Effector memory CD4-positive, alpha-beta T cell (primary cell): ENCODE measurements around the gene SIX4.

Source experiments
- DNase-seq, 3 donors: peaks; one replicate each; pipeline ENCODE4 v3.0.0-alpha.2; 2020
- H3K27ac ChIP-seq: 2 replicates; pipeline ENCODE4 v1.7.0; 2013; ENCODE audit warnings: mild to moderate bottlenecking, low read length, moderate library complexity; ENCODE audit not compliant: insufficient read depth, poor library complexity, severe bottlenecking
- H3K27me3 ChIP-seq: replicated peaks from 2 replicates; pipeline ENCODE4 v1.7.0; 2013; ENCODE audit warnings: mild to moderate bottlenecking, low read length; ENCODE audit not compliant: insufficient read depth, control insufficient read depth, poor library complexity, severe bottlenecking
- H3K36me3 ChIP-seq: 2 replicates; pipeline ENCODE4 v1.7.0; 2013; ENCODE audit warnings: mild to moderate bottlenecking, low read length, moderate library complexity; ENCODE audit not compliant: control insufficient read depth, insufficient read depth
- H3K4me1 ChIP-seq: 2 replicates; pipeline ENCODE4 v1.7.0; 2013; ENCODE audit warnings: low read length, mild to moderate bottlenecking; ENCODE audit not compliant: control insufficient read depth, insufficient read depth, poor library complexity, severe bottlenecking
- H3K4me3 ChIP-seq: 2 replicates; pipeline ENCODE4 v1.7.0; 2013; ENCODE audit warnings: low read length, low read depth, mild to moderate bottlenecking; ENCODE audit not compliant: insufficient read depth, poor library complexity, severe bottlenecking
- H3K9me3 ChIP-seq: 2 replicates; pipeline ENCODE4 v1.7.0; 2013; ENCODE audit warnings: mild to moderate bottlenecking, low read length, moderate library complexity; ENCODE audit not compliant: control insufficient read depth
- total RNA-seq, 3 donors: gene quantifications; one replicate each; lab custom pipeline; 2026; lab: John Stamatoyannopoulos, UW

SIX4 gene
- total RNA-seq = 0 reads per million in 3 donors

GRCh38 chr14:60723907-60724618, at the start of gene SIX4:
Gene SIX4 (minus strand): TSS chr14:60724351. CDS start chr14:60724074, 277 bp downstream.
- Histone ChIP-seq H3K9me3 (no peaks in the 10 kb centered on the region), H3K27ac (no peak within 1 kb of the TSS), H3K4me3 (peak within 1 kb of the TSS; percentile 75), H3K4me1 (peaks cover 27% of the 10 kb centered on the region), H3K36me3 (no peaks in the 10 kb centered on the region), H3K27me3 (peaks cover 43% of the 10 kb centered on the region)
- no peak for DNase-seq

GRCh38 chr14:60773558-60773957, 49.4 kb upstream of the SIX4 start:
- Histone ChIP-seq H3K4me3 (no peak overlapping the region), H3K4me1 (no peaks in the 10 kb centered on the region), H3K27me3 (no peaks in the 10 kb centered on the region), H3K36me3 (no peaks in the 10 kb centered on the region), H3K9me3 (no peaks in the 10 kb centered on the region), H3K27ac (no peak overlapping the region)
- DNase-seq = no peak

- H3K27ac ChIP-seq = no peak overlapping the region
- H3K4me1 ChIP-seq = no peaks in the 10 kb centered on the region
- no peak overlapping the region for H3K4me3 ChIP-seq
- no peaks in the 10 kb centered on the region for H3K36me3 ChIP-seq
- H3K27me3 ChIP-seq = no peaks in the 10 kb centered on the region
- DNase-seq = no peak
- H3K9me3 ChIP-seq = no peaks in the 10 kb centered on the region
These were observed 47.0 kb upstream of the SIX4 start for GRCh38 chr14:60771117-60771516.

DNA sequence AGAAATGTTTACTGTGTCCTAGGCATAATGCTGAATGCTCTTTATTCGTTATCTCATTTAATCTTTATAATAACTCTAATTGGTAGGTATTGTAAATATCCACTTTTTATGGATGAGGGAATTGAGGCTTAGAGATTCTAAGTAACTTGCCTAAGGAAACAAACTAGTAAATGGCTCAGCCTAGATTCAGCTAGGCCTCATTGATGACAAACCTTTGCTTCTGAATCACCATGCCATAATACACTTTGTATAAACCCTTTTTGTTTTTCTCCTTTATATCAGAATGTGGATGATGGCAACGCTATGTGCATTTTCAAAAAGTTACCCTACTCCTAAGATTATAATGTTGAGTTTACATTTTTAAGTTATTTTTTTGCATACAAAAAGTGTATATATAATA, 44.5 kb upstream of the SIX4 start:
- no peak overlapping the region for H3K4me3 ChIP-seq
- H3K9me3 ChIP-seq = no peaks in the 10 kb centered on the region
- no peaks in the 10 kb centered on the region for H3K36me3 ChIP-seq
- no peak for DNase-seq
- no peaks in the 10 kb centered on the region for H3K27me3 ChIP-seq
- no peaks in the 10 kb centered on the region for H3K4me1 ChIP-seq
- no peak overlapping the region for H3K27ac ChIP-seq

GRCh38 chr14:60760644-60761364, 36.7 kb upstream of the SIX4 start:
- DNase-seq = no peak
- no peaks in the 10 kb centered on the region for H3K27me3 ChIP-seq
- H3K4me3 ChIP-seq = no peak overlapping the region
- no peaks in the 10 kb centered on the region for H3K9me3 ChIP-seq
- no peaks in the 10 kb centered on the region for H3K36me3 ChIP-seq
- peaks cover 3% of the 10 kb centered on the region for H3K4me1 ChIP-seq
- no peak overlapping the region for H3K27ac ChIP-seq

GRCh38 chr14:60760209-60760608, 36.1 kb upstream of the SIX4 start:
- Histone ChIP-seq H3K36me3 (no peaks in the 10 kb centered on the region), H3K27me3 (no peaks in the 10 kb centered on the region), H3K4me1 (peaks cover 3% of the 10 kb centered on the region), H3K4me3 (no peak overlapping the region), H3K27ac (no peak overlapping the region), H3K9me3 (no peaks in the 10 kb centered on the region)
- no peak for DNase-seq

DNA sequence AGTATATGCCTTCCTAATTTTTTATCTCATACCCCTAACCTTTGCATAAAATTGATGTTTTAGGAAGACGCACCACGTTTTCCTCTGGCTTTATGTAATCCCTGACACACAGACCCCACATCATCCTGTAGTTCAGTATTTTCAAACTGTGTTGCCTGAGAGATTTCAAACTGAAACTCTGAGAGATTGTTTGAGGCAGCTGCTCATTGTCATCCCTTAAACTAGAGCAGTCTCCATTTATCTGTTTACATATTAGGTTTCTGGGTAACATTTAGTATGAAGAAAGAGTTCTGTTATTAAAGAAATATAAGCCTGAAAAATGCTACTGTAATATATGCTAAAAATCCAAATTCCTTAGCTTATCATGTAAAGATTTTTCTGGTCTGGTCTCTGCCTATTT, 34.7 kb upstream of the SIX4 start:
- H3K9me3 ChIP-seq = no peaks in the 10 kb centered on the region
- H3K4me3 ChIP-seq = no peak overlapping the region
- no peaks in the 10 kb centered on the region for H3K36me3 ChIP-seq
- DNase-seq = no peak
- H3K4me1 ChIP-seq = peaks cover 4% of the 10 kb centered on the region
- no peaks in the 10 kb centered on the region for H3K27me3 ChIP-seq
- H3K27ac ChIP-seq = no peak overlapping the region

DNA sequence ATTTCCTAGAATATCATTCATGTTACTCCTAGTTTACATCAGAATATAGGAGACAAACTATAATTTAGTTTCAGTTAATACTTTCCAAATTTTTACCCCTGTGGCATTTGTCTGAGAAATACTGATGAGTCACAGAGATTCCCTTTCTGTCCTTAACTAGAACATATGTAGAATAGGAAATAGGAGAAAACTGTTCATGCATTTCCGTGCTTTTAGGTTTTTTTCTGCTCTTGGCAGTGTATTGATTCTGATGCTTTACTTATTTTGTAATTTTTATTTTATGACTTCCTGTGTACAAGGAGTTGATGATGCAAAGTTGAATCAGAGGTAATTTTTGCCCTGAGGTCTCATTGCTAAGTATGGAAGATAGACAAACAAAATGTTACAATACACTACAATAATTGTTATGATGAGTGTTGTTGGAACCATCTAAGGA, 33.4 kb upstream of the SIX4 start:
- peaks cover 12% of the 10 kb centered on the region for H3K4me1 ChIP-seq
- DNase-seq = no peak
- no peaks in the 10 kb centered on the region for H3K27me3 ChIP-seq
- H3K36me3 ChIP-seq = no peaks in the 10 kb centered on the region
- H3K4me3 ChIP-seq = no peak overlapping the region
- H3K9me3 ChIP-seq = no peaks in the 10 kb centered on the region
- H3K27ac ChIP-seq = no peak overlapping the region

- no peak overlapping the region for H3K4me3 ChIP-seq
- no peak overlapping the region for H3K27ac ChIP-seq
- peaks cover 12% of the 10 kb centered on the region for H3K4me1 ChIP-seq
- no peaks in the 10 kb centered on the region for H3K9me3 ChIP-seq
- H3K36me3 ChIP-seq = no peaks in the 10 kb centered on the region
- no peak for DNase-seq
- H3K27me3 ChIP-seq = no peaks in the 10 kb centered on the region
These were observed 32.7 kb upstream of the SIX4 start for GRCh38 chr14:60756847-60757246.
